HG03103 (cell line): ENCODE measurements around the gene ZDHHC14.

Experiments used
- ATAC-seq: cut with Tn5 transposase; IDR thresholded peaks from one replicate; pipeline ENCODE4 v1.9.1; 2021; ENCODE audit warnings: low read depth; ENCODE audit not compliant: unreplicated experiment

ZDHHC14 gene

DNA sequence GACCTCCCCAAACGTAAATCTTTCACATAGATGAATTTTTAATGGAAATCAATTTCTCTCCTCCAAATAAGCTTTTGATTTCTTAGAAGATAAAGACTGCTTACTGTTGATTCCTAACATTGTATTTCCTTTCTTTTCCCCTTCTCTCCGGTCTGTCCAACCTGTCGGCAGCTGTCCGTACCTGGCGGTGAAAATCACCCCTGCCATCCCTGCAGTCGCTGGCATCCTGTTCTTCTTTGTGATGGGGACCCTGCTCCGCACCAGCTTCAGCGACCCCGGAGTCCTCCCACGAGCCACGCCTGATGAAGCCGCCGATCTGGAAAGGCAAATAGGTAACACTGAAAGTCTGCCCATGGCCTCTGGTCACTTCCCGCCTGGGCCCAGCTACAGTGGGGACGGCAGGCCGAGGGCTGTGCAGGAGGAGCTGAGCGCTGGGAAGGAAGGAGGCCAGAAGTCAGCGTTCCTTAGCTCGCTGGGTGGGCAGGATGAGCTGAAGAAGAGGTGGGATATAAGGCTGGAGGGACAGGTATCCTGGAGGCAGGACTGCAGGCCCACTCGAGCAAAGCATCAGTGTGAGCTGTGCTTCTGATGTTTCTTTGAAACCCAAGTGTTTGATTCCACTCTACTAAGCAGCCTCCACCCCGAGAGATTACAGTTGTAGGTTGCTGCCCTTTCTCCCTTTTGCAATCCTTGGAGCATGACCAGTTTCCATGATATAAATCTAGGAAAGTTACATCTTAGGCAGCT, 161.6 kb downstream of the ZDHHC14 start:
- no peak for ATAC-seq

DNA sequence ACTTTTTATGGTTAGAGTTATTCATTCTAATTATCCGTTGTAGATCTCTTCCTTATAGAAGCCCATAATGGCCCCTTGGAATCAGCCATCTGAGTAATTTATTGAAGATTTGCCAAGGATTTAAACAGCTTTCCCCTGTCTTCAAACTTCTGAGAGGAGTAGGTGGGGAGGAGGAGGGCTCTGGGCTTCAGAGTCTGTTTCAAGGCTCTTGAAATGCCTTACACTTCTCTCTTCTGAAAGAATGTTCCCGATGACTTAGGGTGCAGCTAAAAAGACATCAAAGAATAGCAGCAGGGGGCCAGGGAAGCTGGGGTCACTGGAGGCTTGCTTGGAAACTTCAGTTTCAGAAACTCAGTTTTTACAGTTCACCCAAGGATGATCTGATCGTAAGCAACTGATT, 165.3 kb downstream of the ZDHHC14 start:
- ATAC-seq, result no peak

DNA sequence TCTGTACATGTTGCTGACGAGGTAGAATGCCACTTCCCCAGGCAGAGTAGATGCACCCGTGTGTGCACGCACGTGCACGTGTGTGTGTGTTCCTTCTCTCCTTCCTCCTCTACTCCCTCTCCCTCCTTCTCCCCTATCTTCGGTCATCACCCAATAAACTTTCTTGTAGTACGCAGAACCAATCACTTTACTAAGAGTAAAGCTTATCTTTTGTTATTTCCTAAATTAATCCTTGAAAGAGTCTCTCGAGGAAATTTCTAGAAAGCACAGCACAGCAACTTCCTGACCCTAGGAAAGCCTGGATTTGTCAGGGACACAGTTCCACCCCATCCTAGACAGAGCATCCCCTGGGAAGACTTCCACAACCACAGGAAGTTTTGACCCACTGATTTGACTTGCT, 166.1 kb downstream of the ZDHHC14 start:
- ATAC-seq, result no peak

DNA sequence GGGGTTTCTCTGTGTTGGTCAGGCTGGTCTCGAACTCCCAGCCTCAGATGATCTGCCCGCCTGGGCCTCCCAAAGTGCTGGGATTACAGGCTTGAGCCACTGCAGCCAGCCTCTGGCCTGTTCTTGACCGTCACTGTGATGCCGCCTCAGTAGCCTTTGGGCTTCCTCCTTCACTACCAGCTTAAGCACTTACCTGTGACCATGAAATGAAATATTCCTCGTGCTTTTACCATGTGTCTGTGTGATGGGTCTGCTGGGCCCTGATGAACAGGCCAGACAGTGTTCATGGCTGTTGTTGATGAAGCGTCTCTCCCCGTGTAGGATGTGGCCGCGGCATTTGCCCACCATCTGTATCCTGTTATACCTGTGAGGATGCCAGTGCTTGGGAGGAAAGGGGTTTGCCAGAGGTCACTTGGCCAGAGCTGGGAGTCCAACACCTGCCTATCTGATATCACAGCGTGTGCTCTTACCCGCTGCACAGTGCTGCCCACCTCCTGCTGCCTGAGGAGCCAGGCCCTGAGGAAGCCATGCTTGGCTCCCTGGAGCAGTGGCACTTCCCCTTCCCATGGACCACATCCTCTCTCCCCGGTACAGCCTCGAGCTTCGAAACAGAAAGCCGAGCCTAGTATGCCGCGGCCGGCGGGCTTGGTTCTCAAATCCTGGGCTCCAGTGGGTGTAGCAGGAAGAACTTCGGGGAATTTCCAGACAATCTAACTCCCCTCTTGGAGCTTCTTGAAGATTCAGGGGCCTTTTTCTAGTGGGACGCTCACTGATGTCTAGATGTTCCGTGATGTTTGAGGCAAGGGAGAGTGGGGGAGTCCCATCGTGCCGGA, 167.9 kb downstream of the ZDHHC14 start:
- no peak for ATAC-seq

DNA sequence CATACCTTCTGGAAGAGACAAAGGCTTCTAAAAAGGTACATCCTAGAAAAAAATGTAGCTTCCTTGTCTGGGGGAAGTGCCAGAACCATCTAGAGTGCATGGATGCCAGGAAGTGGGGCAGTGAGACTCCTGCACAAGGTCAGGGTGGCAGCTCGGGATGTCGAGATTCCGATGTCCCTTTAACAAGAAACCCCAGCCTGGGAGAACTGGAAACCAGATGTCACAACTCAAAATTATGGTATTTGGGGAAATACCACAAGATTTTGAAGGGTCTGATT, 168.4 kb downstream of the ZDHHC14 start:
- no peak for ATAC-seq

DNA sequence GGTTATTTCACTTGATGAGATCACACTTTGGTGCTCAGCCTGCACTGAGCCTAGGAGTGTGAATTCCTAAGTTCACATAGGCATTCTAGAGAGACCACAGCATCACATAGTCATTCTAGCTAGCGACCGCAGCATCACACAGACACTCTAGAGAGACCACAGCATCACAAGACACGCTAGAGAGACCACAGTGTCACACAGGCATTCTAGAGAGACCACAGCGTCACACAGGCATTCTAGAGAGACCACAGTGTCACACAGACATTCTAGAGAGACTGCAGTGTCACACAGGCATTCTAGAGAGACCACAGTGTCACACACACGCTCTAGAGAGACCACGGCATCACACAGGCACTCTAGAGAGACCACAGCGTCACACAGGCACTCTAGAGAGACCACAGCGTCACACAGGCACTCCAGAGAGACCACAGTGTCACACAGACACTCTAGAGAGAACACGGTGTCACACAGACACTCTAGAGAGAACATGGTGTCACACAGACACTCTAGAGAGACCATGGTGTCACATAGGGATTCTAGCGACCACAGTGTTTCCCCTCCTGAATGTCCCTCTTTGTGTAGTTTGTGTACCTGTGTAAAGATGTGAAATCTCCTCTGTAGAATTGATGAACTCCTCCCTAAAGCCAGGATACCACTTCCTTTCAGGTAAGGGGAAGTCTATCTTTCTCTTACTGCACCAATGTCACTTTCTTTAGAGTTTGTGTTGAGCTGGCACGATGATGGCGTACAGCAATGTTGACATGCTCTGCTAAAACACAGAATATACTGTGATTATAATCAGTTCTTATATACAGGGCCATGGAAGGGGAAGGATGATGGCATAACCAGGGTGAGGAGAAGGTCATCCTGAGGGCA, 169.4 kb downstream of the ZDHHC14 start:
- ATAC-seq, result no peak

DNA sequence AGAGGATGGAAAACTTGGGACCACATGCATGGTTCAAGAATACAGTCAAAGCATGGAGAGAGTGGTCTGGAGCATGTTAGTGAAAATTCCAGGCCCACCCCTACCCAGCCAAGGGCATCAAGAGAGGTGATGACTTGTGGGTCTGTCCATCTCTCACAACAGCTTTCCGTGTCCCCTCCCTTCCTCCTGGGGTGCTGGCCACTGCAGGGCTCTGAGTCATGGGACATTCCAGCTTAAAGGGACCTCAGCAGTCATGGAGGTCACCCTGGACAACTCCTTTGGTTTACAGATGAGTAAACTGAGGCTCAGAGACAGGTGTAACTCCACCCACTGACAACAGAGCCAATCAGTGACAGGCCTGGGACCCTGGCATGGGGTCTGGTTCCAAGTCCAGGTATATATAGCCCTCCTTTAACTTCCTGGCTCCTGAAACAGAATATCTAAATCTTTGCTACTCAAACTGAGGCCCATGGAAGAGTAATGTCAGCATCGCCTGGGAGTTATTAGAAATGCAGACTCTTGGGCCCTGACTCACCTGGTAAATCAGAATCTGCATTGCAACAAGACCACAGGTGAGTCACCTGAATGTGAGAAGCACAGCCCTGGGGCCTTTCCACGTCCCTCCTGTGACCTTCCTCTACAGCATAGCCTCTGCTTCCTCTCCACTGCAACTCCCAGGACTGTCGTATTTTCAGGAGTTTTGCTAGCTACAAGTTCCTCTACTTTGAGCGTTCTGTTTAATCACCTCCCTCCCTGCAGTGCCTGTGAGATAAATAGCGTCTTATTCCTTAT, 170.2 kb downstream of the ZDHHC14 start:
- no peak for ATAC-seq

DNA sequence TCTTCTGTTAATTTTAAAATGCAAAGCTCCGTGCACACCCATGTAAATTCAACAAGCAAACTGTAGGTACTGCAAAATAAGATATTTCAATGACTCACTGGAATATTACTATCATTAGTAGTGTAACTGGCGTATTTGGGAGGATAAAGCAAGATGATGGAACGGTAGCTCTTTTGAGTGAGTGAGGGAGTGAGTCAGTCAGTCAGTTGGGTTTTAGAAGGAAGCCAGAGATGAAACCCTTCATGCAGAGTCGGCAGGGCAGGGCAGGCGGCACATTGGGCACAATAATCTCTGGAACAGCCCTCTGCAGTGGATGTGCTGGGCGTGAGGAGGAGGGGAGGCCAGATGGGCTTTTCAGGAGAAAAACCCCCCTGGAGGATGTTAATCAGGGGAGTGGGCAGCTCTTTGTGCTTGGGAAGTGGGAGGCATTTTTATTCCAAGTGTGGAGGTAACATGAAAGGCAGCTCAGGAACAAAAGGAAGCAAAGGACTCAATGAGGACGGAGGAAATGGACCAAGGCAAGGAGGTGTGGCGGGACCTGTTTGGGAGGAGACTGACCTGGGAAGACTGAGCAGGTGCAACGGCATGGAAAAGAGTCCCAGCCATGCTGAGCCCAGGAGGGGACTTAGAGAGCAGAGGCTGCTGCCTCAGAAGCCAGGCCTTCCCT, 171.2 kb downstream of the ZDHHC14 start:
- no peak for ATAC-seq

DNA sequence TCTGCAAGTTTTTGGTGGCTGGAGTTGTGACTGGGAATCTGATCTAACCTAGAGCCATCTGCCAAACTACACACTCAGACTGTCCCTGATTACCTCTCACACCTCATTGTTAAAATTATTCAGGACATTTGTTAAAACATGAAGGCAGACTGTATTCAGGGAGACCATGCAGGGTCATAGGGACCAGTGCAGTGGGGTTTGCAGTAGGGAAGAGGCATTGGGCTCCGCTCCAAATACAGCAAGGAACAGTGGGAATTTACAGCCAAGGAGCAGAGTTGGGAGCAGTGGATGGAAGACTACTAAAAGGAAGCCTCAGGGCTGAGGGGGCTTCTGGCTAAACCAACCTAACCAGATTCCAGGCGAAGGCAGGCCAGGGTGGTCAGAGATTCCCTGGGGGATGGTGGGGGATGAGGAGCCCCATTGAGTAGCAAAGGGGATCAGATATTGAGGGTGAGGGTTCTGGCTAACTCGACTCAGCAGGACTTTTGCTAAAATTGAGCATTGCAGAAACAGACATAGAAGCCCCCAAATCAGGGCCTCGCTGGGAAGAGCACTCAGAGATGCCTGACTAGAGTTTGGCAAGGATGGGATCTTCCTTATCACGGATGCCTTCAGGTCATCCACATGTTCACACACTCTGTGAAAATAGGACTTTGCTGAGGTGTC, 172.0 kb downstream of the ZDHHC14 start:
- no peak for ATAC-seq

DNA sequence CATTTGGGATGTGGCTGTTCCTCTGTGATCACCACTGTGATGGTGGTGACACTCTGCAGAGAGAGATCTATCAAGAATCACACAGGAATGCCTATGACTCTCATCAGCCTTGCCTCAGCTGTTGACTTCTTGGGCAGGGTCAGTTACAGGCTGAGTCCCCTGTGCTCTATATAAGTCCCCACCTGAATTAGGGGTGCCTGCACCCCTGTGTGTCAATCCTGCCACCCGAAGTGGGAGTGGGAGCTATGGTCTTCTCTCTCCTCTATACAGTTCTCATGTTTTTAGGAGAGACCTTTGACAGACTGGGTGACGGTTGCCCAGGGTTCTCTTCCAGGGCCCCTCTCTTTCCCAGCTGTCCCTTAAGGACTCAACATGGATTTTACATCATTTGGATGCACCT, 173.8 kb downstream of the ZDHHC14 start:
- ATAC-seq, result no peak

DNA sequence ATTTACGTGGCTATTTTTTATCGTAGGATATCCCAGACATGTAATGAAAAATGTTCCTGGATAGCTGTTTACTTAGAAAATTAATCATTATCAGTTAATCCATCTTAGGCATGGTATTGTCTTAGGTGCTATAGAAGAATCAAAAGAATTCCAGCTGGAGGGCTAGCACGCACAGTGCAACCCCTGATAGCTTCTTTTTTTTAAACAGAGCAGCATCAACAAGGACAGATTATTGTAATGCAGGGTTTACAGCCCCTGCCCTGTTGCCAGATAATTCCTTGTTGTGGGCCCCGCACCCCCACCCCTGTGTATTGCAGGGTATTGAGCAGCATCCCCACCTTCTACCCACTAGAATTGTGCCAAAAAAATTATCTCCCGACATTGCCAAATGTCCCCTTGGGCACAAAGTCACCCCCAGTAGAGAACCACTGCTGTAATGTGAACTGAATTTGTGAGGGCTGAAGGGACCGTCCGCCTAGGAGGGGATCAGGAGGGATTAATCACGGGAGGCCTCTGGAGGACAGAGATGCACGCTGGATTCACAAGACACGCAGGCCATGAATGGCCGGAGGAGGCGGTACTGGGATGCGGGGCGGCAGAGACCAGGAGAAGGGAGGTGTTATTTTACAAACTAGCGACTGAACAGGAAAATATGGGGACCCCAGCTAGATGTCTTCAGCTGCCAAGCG, 174.6 kb downstream of the ZDHHC14 start:
- no peak for ATAC-seq

DNA sequence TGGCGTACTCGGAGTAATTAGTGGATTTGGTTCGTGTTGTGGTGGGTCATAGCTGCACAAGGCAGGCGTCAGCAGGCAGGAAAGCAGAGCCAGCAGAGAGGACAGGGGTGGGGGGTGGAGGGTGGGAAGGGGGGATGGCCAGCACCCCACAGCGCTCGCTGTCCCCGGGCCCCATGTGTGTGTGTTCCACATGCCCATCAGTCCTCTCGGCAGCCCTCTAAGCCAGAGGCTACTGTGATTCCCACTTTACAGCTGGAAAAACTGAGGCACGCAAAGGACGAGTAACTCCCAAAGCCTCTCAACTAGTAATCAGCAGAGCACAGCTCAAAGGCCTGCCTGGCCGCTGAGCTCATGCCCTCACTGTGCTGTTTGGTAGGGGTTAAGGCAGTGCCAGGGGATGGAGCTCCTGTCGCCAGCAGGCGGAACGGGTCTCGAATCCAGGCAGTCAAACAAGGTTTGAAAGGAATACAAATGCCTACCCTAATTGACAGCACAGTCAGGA, 175.2 kb downstream of the ZDHHC14 start:
- ATAC-seq, result no peak

DNA sequence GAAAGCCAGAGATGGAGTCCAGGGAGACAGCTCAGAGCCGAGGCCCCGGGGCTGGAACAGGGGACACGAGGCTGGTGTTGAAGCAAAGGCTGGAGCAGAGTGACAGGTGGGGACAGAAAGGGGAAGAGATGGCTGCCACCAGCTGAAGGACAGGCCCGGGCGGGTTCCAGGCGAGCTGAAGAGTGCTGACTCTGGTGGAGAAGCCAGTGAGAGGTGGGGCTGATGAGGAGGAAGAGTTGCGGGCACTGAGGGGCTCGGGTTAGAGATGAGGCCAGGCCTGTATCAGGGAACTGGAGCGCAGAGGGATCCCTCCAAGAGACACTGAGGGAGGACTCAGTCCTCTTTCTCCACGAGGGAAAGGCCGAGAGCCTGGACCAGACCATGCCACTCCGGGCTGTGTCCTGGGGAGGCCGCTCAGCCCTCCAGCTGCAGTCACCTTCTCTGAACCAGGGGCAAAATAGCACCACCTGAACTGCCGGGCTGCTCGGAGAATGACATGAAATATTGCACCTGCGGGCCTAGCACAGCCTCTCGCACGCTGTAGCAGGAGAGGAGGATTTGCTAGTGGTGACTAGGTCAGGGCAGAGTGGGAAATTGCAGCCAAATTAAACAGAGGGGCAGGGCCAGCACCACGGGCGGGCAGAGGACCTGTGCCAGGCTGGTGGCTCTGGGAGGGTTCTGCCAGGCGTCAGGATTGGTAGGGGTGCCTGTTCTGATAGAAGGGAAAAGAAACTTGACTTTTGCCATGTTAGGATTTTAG, 175.9 kb downstream of the ZDHHC14 start:
- ATAC-seq, result no peak

DNA sequence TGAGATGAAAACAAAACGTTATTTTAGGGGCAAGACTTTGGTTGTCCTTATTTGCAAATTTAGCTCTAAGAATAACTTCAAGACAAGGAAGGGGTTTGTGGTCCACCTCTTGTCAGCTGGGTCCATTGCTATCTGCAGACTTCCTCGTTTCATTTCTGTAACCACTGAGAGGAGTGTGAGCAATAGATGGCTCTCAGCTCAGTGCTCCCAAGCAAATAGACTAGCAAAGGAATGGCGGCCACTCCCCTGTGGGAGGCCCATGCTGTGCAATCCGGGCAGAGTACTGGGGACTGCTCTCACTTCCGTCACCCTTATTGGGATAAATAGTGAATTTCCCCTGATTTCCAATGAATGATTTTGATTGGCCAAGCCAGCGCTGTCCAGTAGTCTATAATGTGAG, 176.6 kb downstream of the ZDHHC14 start:
- peak; percentile 43 for ATAC-seq

DNA sequence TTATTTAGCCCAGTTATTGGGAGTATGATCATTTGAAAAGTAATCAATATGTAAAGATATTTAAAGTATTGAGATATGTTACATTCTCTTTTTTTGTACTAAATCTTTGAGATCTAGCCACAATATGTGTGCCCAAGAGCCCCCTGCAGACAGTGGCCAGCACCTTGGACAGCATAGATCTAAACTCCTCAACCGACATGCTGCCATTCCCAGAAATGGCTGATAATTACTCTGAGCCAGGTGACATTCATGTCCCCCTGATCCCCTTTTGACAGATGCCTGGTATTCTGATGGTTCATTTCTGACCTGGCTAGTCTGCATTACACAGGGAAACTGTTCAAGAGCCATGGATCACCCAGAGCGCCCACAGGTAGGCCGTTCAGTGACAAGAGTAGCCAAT, 177.1 kb downstream of the ZDHHC14 start:
- ATAC-seq, result no peak

DNA sequence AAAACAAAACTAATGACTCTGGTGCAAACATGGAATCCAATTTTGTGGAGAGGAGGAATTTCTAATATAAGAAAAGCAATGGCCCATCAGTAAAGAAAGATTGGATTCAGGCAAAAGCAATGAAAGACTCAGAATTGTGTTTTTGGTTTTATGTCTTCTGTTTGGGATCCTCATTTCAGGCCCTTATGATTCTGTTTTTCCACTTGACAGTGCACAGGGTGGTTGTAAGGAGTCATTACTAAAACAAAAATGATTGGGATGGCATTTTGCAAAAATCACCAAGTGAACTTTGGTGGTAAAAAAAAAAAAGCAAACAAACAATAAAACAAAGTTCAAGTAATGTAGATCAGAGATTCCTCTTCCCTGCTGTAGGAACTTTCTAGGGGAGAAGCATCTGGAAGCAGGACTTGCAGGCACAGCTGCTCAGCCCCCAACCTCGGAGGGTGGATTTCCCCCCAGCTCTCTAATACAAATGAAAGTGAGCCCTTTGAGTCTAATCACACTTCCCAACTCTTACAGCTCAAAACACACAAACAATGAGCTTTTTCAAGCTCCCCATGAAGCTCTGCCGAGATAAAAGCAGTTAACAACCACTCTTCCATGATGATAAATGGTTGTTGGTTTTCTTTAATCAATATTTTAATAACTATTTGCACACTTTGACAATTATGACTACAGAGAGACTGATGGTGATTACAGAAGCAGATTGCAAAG, 177.7 kb downstream of the ZDHHC14 start:
- no peak for ATAC-seq

DNA sequence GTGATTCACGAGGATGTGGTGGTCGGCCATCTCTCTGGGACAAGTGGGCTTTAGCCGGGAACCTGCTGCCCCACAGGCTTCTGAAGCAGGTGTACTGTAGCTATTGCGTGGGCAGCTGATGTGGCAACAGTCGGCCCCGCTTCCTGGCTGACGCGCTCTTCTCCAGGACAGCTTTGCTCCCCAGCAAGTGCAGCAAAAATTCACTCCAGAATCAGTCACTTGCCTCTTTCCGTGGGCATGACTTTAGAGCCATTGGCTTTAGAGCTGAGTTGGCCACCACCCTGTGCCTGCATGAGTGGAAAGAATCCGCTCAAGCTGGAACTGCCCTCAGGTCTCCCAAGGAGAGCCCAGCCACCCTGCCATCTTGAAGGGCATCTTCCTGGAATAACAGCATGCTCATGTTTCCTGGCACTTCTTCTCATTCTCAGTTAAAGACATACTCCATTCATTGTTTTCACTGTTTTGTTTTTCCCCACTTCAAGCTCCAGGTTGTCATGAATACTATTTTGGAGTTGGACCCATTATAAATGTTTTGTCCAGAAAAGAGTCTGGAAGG, 178.3 kb downstream of the ZDHHC14 start:
- ATAC-seq, result no peak
